Karpas-422 (cell line): ENCODE measurements around the gene PLA2G4D. TPM values are rescaled to one million over a fixed set of nuclear protein-coding genes. Genes with fewer than 3 reads are reported as not detected.

Experiments used
- DNase-seq: peaks from one replicate; pipeline ENCODE4 v3.0.0-alpha.2; 2015
- H2AFZ ChIP-seq: fragments of 200-600 bp; sonication (generic); 2 replicates; pipeline ENCODE4 v1.6.1; 2014; ENCODE audit warnings: antibody characterized with exemption, low read length, mixed read lengths
- H3K27ac ChIP-seq: fragments of 200-600 bp; sonication (generic); 2 replicates; pipeline ENCODE4 v1.5.1; 2014; ENCODE audit warnings: mild to moderate bottlenecking, low read length, moderate library complexity
- H3K27me3 ChIP-seq: fragments of 200-600 bp; sonication (generic); 2 replicates; pipeline ENCODE4 v1.6.1; 2014; ENCODE audit warnings: low read length, mixed read lengths
- H3K36me3 ChIP-seq: fragments of 200-600 bp; sonication (generic); 2 replicates; pipeline ENCODE4 v1.6.1; 2014; ENCODE audit warnings: low read length, mixed read lengths; ENCODE audit not compliant: insufficient read depth
- H3K4me1 ChIP-seq: fragments of 200-600 bp; sonication (generic); 2 replicates; pipeline ENCODE4 v1.6.1; 2014; ENCODE audit warnings: mild to moderate bottlenecking, low read length, mixed read lengths
- H3K4me2 ChIP-seq: fragments of 200-600 bp; sonication (generic); 2 replicates; pipeline ENCODE4 v1.6.1; 2014; ENCODE audit warnings: low read length, low read depth, mild to moderate bottlenecking; ENCODE audit not compliant: poor library complexity, severe bottlenecking
- H3K4me3 ChIP-seq: fragments of 200-600 bp; sonication (generic); 2 replicates; pipeline ENCODE4 v1.5.1; 2014; ENCODE audit warnings: mild to moderate bottlenecking, antibody characterized with exemption, low read length, mixed read lengths
- H3K79me2 ChIP-seq: fragments of 200-600 bp; sonication (generic); 2 replicates; pipeline ENCODE4 v1.6.1; 2014; ENCODE audit warnings: mild to moderate bottlenecking, low read length, mixed read lengths
- H3K9ac ChIP-seq: fragments of 200-600 bp; sonication (generic); 2 replicates; pipeline ENCODE4 v1.6.0; 2014; ENCODE audit warnings: low read length
- H3K9me2 ChIP-seq: fragments of 200-600 bp; sonication (generic), shearing (Covaris generic); replicated peaks from 2 replicates; pipeline ENCODE4 v1.6.0; 2014; ENCODE audit warnings: mild to moderate bottlenecking, low read length, moderate library complexity; ENCODE audit not compliant: insufficient read depth
- H3K9me3 ChIP-seq: fragments of 300-700, 200-600 bp; sonication (generic); 2 replicates; pipeline ENCODE4 v1.6.1; 2014; ENCODE audit warnings: low read length, mixed read lengths
- H4K20me1 ChIP-seq: fragments of 200-600 bp; sonication (generic); 2 replicates; pipeline ENCODE4 v1.6.1; 2014; ENCODE audit warnings: mild to moderate bottlenecking, antibody characterized with exemption, low read length, low read depth; ENCODE audit not compliant: insufficient read depth
- total RNA-seq: library from RNA; depleted of rRNA; stranded (reverse); fragments of >200 nt; shearing (Covaris generic); gene quantifications from 2 replicates; pipeline ENCODE4 v1.2.3, GENCODE V29; 2014; ENCODE audit warnings: low replicate concordance

The PLA2G4D gene
- total RNA-seq, 1 experiment from 2014 or later = not detected

DNA sequence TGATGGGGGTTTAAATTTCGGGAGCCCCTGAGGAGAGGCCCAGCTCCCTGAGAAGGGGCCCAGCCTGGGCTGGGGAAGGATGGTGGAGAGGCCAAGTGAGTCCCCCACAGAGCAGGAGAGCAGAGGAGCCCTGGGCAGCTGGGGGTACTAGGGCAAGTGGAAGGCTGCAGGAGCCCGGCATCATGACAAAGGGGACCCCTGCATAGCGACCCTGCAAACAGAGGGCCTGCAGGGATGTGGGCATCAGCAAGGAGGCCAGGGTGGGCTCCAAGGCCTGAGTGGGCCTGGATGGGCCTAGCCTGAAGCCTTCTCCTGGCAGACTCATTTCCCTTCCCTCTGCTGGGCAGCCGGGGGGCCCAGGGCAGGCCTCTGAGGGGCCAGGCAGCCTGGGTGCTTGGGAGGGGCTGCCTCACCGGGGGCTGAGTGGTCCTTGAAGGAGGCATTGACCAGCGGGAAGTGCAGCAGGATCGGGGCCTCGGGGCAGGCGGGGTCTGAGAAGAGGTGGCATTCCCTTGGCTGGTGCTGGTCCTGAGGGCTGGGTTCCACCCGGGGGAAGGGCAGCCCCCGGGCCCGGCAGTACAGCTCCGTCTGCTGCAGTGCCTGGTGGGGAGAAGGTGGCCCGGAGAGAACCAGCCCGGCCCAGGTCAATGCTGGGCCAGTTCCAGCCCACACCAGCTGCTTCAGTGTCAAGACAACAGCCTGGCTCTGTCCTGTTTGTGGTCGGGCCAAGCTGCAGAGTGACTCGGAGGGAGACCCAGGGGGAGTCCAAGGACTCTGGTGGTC, 24.7 kb downstream of the PLA2G4D start:
- Histone ChIP-seq H3K4me3 (no peak overlapping the region), H3K9me2 (no peaks in the 10 kb centered on the region), H3K4me2 (no peak overlapping the region)

DNA sequence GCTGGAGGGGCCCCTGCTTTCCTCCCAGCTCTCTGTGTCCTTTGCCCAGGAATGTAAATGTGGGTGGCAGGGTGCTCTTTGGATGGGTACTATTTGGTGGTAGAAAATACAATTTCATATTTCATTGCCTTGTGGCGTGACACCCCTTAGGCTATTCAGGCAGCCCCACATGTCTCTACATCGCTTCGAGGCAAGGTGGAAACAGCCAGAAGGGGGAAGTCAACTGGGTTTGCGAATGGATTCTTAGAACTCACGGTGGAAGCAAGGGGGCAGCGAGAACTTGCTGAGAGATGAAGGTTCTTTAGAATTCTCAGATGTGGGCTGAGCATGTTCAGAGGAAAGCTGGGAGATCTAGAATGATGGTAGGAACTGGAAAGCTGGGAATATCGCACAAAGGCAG, 25.3 kb downstream of the PLA2G4D start:
- no peak overlapping the region for H3K9ac ChIP-seq
- peaks cover 3% of the 10 kb centered on the region; the same call in 1 of the 2 replicates for H3K9me3 ChIP-seq
- H3K4me1 ChIP-seq = peaks cover 8% of the 10 kb centered on the region
- no peaks in the 10 kb centered on the region for H3K9me2 ChIP-seq
- H3K4me2 ChIP-seq = no peak overlapping the region
- H3K4me3 ChIP-seq = no peak overlapping the region
- no peak overlapping the region for H2AFZ ChIP-seq
- DNase-seq = no peak
- no peaks in the 10 kb centered on the region for H3K79me2 ChIP-seq
- H3K36me3 ChIP-seq = no peaks in the 10 kb centered on the region
- H3K27me3 ChIP-seq = no peaks in the 10 kb centered on the region
- no peaks in the 10 kb centered on the region for H4K20me1 ChIP-seq
- H3K27ac ChIP-seq = no peak overlapping the region

More for the DNA sequence above, 24.7 kb downstream of the PLA2G4D start:
- Histone ChIP-seq H2AFZ (no peak overlapping the region), H3K4me1 (peaks cover 8% of the 10 kb centered on the region), H3K36me3 (no peaks in the 10 kb centered on the region), H3K9me3 (peaks cover 3% of the 10 kb centered on the region; the same call in 1 of the 2 replicates), H3K27me3 (no peaks in the 10 kb centered on the region), H3K79me2 (no peaks in the 10 kb centered on the region), H3K9ac (no peak overlapping the region), H3K27ac (no peak overlapping the region), H4K20me1 (no peaks in the 10 kb centered on the region)
- no peak for DNase-seq

DNA sequence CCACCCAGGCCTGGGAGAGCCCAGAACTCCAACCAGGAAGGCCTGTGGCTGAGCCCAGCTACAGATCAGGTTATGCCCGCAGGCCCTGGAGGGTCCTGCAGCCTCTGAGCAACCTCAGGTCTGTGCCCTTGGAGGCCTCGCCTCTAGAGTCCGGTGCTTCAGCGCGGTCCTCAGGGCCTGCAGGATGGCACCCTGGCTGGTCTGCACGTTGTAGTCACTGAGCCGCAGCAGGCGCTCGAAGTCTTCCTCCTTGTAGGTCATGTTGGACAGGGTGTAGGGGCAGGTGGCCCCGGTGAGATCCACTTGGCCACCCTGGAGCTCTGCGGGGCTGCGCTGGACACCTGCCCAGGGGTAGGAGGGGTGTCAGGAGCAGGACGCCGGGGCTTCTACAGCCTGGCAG, 25.8 kb downstream of the PLA2G4D start:
- H3K79me2 ChIP-seq = no peaks in the 10 kb centered on the region

DNA sequence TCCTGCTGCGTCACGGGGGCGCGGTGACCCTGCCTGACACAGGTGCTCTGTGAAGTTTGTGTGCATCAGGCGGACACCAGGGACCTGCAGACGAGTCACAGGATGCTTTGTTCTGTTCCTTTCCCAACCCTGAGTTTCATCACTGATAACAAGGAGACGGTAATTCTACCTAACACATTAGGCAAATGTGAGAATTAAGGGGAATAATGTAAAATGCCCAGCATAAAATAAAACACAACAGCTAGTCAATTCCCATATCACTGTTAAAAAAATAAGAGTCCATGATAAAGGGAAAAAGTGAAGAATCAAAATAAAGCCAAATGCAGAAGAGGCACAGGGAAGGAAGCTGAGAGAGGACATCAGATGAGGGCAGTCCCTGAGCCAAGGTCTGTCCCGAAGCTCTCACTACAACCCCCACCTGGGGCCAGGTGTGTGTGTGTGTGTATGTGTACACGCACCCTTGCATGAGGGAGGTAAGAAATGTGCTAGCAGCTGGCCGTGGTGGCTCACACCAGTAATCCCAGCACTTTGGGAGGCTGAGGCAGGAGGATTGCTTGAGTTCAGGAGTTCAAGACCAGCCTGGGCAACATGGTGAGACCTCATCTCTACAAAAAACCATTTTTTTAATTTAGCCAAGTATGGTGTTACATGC, 27.5 kb downstream of the PLA2G4D start:
- no peaks in the 10 kb centered on the region for H3K27me3 ChIP-seq

More for the DNA sequence above, 25.8 kb downstream of the PLA2G4D start:
- no peak overlapping the region for H3K4me2 ChIP-seq
- H3K27ac ChIP-seq = no peak overlapping the region
- no peaks in the 10 kb centered on the region for H3K36me3 ChIP-seq
- peaks cover 8% of the 10 kb centered on the region for H3K4me1 ChIP-seq
- no peak overlapping the region for H2AFZ ChIP-seq
- no peaks in the 10 kb centered on the region for H4K20me1 ChIP-seq
- no peak overlapping the region for H3K9ac ChIP-seq
- H3K4me3 ChIP-seq = no peak overlapping the region
- no peaks in the 10 kb centered on the region for H3K9me2 ChIP-seq
- peaks cover 3% of the 10 kb centered on the region; the same call in 1 of the 2 replicates for H3K9me3 ChIP-seq
- no peaks in the 10 kb centered on the region for H3K27me3 ChIP-seq
- no peak for DNase-seq

GRCh38 chr15:42065468-42065867, 28.9 kb downstream of the PLA2G4D start:
- no peaks in the 10 kb centered on the region for H3K9me2 ChIP-seq
- H3K9me3 ChIP-seq = peaks cover 3% of the 10 kb centered on the region; the same call in 1 of the 2 replicates
- no peak overlapping the region for H3K27ac ChIP-seq
- 0 out of 2 replicates have a peak, but pooled peaks cover 3% of the 10 kb centered on the region for H3K27me3 ChIP-seq
- no peak for DNase-seq
- no peaks in the 10 kb centered on the region for H4K20me1 ChIP-seq
- H3K9ac ChIP-seq = no peak overlapping the region
- no peaks in the 10 kb centered on the region for H3K79me2 ChIP-seq
- H3K4me2 ChIP-seq = no peak overlapping the region
- H3K4me3 ChIP-seq = no peak overlapping the region
- H2AFZ ChIP-seq = no peak overlapping the region
- no peaks in the 10 kb centered on the region for H3K36me3 ChIP-seq
- H3K4me1 ChIP-seq = peaks cover 8% of the 10 kb centered on the region

More for the DNA sequence above, 27.5 kb downstream of the PLA2G4D start:
- Histone ChIP-seq H3K4me1 (peaks cover 8% of the 10 kb centered on the region), H3K36me3 (no peaks in the 10 kb centered on the region), H3K9me3 (peaks cover 3% of the 10 kb centered on the region; the same call in 1 of the 2 replicates), H3K27ac (no peak overlapping the region), H3K4me2 (no peak overlapping the region), H4K20me1 (no peaks in the 10 kb centered on the region), H3K9ac (no peak overlapping the region), H3K4me3 (no peak overlapping the region), H3K79me2 (no peaks in the 10 kb centered on the region), H2AFZ (no peak overlapping the region), H3K9me2 (no peaks in the 10 kb centered on the region)
- no peak for DNase-seq

DNA sequence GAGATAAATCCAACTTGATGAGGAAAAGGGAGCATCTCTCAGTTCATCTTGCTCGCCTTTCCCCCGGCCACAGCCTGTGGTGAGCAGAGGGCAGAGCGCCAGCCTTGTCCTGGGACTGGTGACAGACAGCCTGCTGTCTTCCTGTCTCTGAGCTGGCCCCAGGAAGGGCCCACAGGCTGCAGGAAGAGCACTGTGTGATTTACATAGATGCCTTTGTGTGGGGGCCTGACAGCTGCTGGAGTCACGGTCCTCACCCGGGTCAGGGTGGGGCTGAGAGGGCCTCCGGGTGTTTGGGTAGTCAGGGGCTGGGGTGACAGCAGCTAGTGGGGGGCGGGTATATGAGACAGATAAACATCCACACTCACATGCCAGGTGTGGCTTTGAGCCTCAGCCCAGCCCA, 29.3 kb downstream of the PLA2G4D start:
- 0 out of 2 replicates have a peak, but pooled peaks cover 3% of the 10 kb centered on the region for H3K27me3 ChIP-seq
- H2AFZ ChIP-seq = no peak overlapping the region
- no peaks in the 10 kb centered on the region for H4K20me1 ChIP-seq
- H3K4me2 ChIP-seq = no peak overlapping the region
- no peak overlapping the region for H3K9ac ChIP-seq
- H3K27ac ChIP-seq = no peak overlapping the region
- H3K9me3 ChIP-seq = peaks cover 3% of the 10 kb centered on the region; the same call in 1 of the 2 replicates
- H3K4me1 ChIP-seq = peaks cover 8% of the 10 kb centered on the region
- H3K9me2 ChIP-seq = no peaks in the 10 kb centered on the region
- DNase-seq = no peak
- no peak overlapping the region for H3K4me3 ChIP-seq
- H3K36me3 ChIP-seq = no peaks in the 10 kb centered on the region
- no peaks in the 10 kb centered on the region for H3K79me2 ChIP-seq

- no peaks in the 10 kb centered on the region for H3K9me2 ChIP-seq
- H3K9me3 ChIP-seq = peaks cover 3% of the 10 kb centered on the region; the same call in 1 of the 2 replicates
- H2AFZ ChIP-seq = no peak overlapping the region
- no peak for DNase-seq
- H3K4me3 ChIP-seq = no peak overlapping the region
- no peaks in the 10 kb centered on the region for H3K79me2 ChIP-seq
- H3K27me3 ChIP-seq = 0 out of 2 replicates have a peak, but pooled peaks cover 3% of the 10 kb centered on the region
- no peaks in the 10 kb centered on the region for H3K36me3 ChIP-seq
- H3K4me2 ChIP-seq = no peak overlapping the region
- peaks cover 8% of the 10 kb centered on the region for H3K4me1 ChIP-seq
- no peaks in the 10 kb centered on the region for H4K20me1 ChIP-seq
- no peak overlapping the region for H3K27ac ChIP-seq
- H3K9ac ChIP-seq = no peak overlapping the region
These were observed 30.1 kb downstream of the PLA2G4D start for GRCh38 chr15:42064271-42064670.

DNA sequence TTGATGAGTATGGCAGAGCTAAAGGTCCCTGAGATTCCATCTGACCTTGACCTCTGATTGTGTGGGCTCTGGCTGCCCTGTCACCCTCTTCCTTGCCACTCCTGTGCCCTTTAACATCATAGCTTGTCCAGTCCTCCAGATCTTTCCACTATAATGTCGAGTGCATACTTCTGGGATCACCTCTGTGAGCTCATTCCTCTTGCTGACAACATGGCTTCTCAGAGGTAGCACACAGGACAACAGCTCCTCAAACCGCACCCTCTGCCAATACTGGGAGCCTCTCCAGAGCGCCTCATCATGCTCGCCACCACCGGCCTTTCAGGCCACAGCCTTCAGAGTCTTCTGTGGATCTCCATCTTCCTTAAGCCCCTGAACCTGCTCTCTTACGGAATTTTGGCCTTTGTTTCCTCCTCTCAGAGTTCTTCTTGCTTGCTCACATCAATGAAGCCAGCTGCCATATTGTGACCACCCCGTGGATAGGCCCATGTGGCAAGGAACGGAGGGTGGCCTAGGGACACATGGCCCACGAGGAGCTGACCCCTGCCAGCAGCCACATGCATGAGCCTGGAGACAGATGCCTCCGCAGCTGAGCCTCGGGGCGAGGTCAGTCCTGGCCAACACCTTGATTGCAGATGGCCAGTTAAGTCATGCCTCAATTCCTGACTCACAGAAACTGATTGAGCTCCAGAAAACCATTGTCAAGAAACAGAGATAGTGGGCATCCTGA, 31.1 kb downstream of the PLA2G4D start:
- H3K27me3 ChIP-seq = 0 out of 2 replicates have a peak, but pooled peaks cover 3% of the 10 kb centered on the region
- no peaks in the 10 kb centered on the region for H3K9me2 ChIP-seq
- H4K20me1 ChIP-seq = no peaks in the 10 kb centered on the region
- peaks cover 3% of the 10 kb centered on the region; the same call in 1 of the 2 replicates for H3K9me3 ChIP-seq
- H3K4me2 ChIP-seq = no peak overlapping the region
- peaks cover 8% of the 10 kb centered on the region for H3K4me1 ChIP-seq
- no peaks in the 10 kb centered on the region for H3K36me3 ChIP-seq
- no peak for DNase-seq
- no peak overlapping the region for H3K27ac ChIP-seq
- no peak overlapping the region for H2AFZ ChIP-seq
- no peak overlapping the region for H3K4me3 ChIP-seq
- H3K9ac ChIP-seq = no peak overlapping the region
- H3K79me2 ChIP-seq = no peaks in the 10 kb centered on the region
